HCT116 (cell line): ENCODE measurements around the gene GPR176. TPM values are rescaled to one million over a fixed set of nuclear protein-coding genes. Genes with fewer than 3 reads are reported as not detected.

Experiments used
- ATAC-seq: fragments of 200-7000 bp; cut with Tn5 transposase; 2 replicates; pipeline ENCODE4 v1.9.1; 2020; ENCODE audit warnings: mild to moderate bottlenecking, moderate library complexity
- BruUV-seq: library from RNA; stranded (reverse); fragments of 400-500 nt; replicated peaks from 2 replicates; lab custom pipeline; 2021; lab: Mats Ljungman, UMichigan
- CTCF ChIA-PET: fragments of 300-600 bp; sonication (Branson Sonifier 250); formaldehyde crosslinking; loops from one replicate; lab custom pipeline; 2021; ENCODE audit warnings: antibody characterized with exemption; lab: Charles Lee
- POLR2A ChIA-PET: fragments of 300-600, 350-600 bp; sonication (Branson Sonifier 250); formaldehyde crosslinking; loops from one replicate; lab custom pipeline; 2021; ENCODE audit warnings: antibody characterized with exemption; lab: Charles Lee
- RAD21 ChIA-PET, 2 experiments: fragments of 300-600 bp; sonication (Branson Sonifier 250); formaldehyde crosslinking; loops; one replicate each; lab custom pipeline; 2023; ENCODE audit warnings: low total read pairs in 2 of 2; ENCODE audit not compliant: uncharacterized antibody in 2 of 2, unreplicated experiment in 2 of 2, low non-redundant PET in 1 of 2; lab: Charles Lee
- DNase-seq: peaks from one replicate; pipeline ENCODE4 v3.0.0-alpha.2; 2010; ENCODE audit warnings: low read depth, low spot score
- H2AFZ ChIP-seq: fragments of 200-600 bp; shearing (Covaris generic), sonication (generic); 2 replicates; pipeline ENCODE4 v1.6.1; 2017; ENCODE audit warnings: low read depth, mixed run types, mixed read lengths, antibody characterized with exemption, low read length; ENCODE audit not compliant: poor library complexity, severe bottlenecking
- H3K27ac ChIP-seq: 2 replicates; pipeline ENCODE4 v1.5.1; 2012; ENCODE audit warnings: low read depth, low read length
- H3K27me3 ChIP-seq: fragments of 200-600 bp; sonication (generic); 2 replicates; pipeline ENCODE4 v1.6.1; 2016; ENCODE audit warnings: mixed run types, low read length, mixed read lengths; ENCODE audit not compliant: insufficient read depth
- H3K36me3 ChIP-seq, 2 experiments: fragments of 200-500 bp in 1 of 2; fragments of 200-600 bp in 1 of 2; sonication (Bioruptor generic) in 1 of 2; sonication (generic) in 1 of 2; 2 replicates each; pipeline versions ENCODE4 v1.5.1 to v1.6.1; 2014 to 2016; ENCODE audit warnings: low read length in 2 of 2, inconsistent platforms in 1 of 2, mixed read lengths in 1 of 2, mixed run types in 1 of 2; ENCODE audit not compliant: insufficient read depth in 2 of 2, control insufficient read depth in 1 of 2
- H3K4me1 ChIP-seq, 2 experiments: fragments of 200-600 bp in 1 of 2; sonication (generic) in 1 of 2; 2 replicates each; pipeline versions ENCODE4 v1.5.1 to v1.6.1; 2012 to 2017; ENCODE audit warnings: low read length in 2 of 2, inconsistent platforms in 1 of 2, mild to moderate bottlenecking in 1 of 2, mixed read lengths in 1 of 2, mixed run types in 1 of 2, moderate library complexity in 1 of 2; ENCODE audit not compliant: insufficient read depth in 2 of 2, control insufficient read depth in 1 of 2
- H3K4me2 ChIP-seq: fragments of 200-600 bp; sonication (generic); 2 replicates; pipeline ENCODE4 v1.6.1; 2017; ENCODE audit warnings: mixed run types, low read length, mixed read lengths
- H3K4me3 ChIP-seq, 2 experiments: fragments of 200-600 bp in 1 of 2; sonication (generic) in 1 of 2; replicated peaks in 1 of 2; 2 replicates each; pipeline ENCODE4 v1.5.1; 2011 to 2016; ENCODE audit warnings: low read length in 2 of 2, control low read depth in 1 of 2, low read depth in 1 of 2, mild to moderate bottlenecking in 1 of 2, mixed read lengths in 1 of 2, mixed run types in 1 of 2
- H3K79me2 ChIP-seq: fragments of 200-600 bp; sonication (generic); 2 replicates; pipeline ENCODE4 v1.6.1; 2017; ENCODE audit warnings: mild to moderate bottlenecking, mixed run types, low read length, moderate library complexity, mixed read lengths; ENCODE audit not compliant: insufficient read depth
- H3K9ac ChIP-seq: fragments of 200-600 bp; sonication (generic); 2 replicates; pipeline ENCODE4 v1.6.1; 2016; ENCODE audit warnings: low read length, mixed read lengths
- H3K9me2 ChIP-seq: fragments of 200-600 bp; sonication (generic), shearing (Covaris generic); 2 replicates; pipeline ENCODE4 v1.6.1; 2017; ENCODE audit warnings: mixed run types, mild to moderate bottlenecking, moderate library complexity; ENCODE audit not compliant: insufficient read depth
- H3K9me3 ChIP-seq, 2 experiments: fragments of 200-500 bp in 1 of 2; fragments of 200-600 bp in 1 of 2; sonication (Bioruptor generic) in 1 of 2; sonication (generic) in 1 of 2; 2 replicates each; pipeline ENCODE4 v1.6.1; 2014 to 2017; ENCODE audit warnings: low read length in 2 of 2, mixed read lengths in 2 of 2, inconsistent platforms in 1 of 2, low read depth in 1 of 2, mild to moderate bottlenecking in 1 of 2, mixed run types in 1 of 2, moderate library complexity in 1 of 2; ENCODE audit not compliant: control insufficient read depth in 1 of 2, insufficient read depth in 1 of 2
- H4K20me1 ChIP-seq: fragments of 200-600 bp; sonication (generic), shearing (Covaris generic); 2 replicates; pipeline ENCODE4 v1.6.1; 2017; ENCODE audit warnings: mixed run types, mild to moderate bottlenecking, moderate library complexity; ENCODE audit not compliant: insufficient read depth
- EGR1 ChIP-seq: IDR thresholded peaks from 2 replicates; pipeline ENCODE4 v1.6.1; 2012; ENCODE audit warnings: low read depth
- EZH2 ChIP-seq: fragments of 200-600 bp; sonication (generic); IDR thresholded peaks from 2 replicates; pipeline ENCODE4 v1.6.1; 2017; ENCODE audit warnings: antibody characterized with exemption, mixed run types
- EZH2phosphoT487 ChIP-seq: fragments of 200-600 bp; IDR thresholded peaks from 2 replicates; pipeline ENCODE4 v1.6.1; 2018; ENCODE audit warnings: antibody characterized with exemption, borderline replicate concordance
- FOSL1 ChIP-seq: IDR thresholded peaks from 2 replicates; pipeline ENCODE4 v1.6.1; 2012; ENCODE audit warnings: low read depth
- MAX ChIP-seq: IDR thresholded peaks from 2 replicates; pipeline ENCODE4 v1.6.1; 2012
- POLR2A ChIP-seq: IDR thresholded peaks from 2 replicates; pipeline ENCODE4 v1.7.0; 2011; ENCODE audit warnings: borderline replicate concordance; ENCODE audit not compliant: insufficient read depth, insufficient read length; ENCODE audit errors: extremely low read depth
- POLR2AphosphoS5 ChIP-seq: IDR thresholded peaks from 2 replicates; pipeline ENCODE4 v1.6.1; 2011; ENCODE audit warnings: mild to moderate bottlenecking, low read depth, low read length, moderate library complexity
- RAD21 ChIP-seq: IDR thresholded peaks from 2 replicates; pipeline ENCODE4 v1.6.1; 2012; ENCODE audit warnings: low read depth, mild to moderate bottlenecking
- REST ChIP-seq: IDR thresholded peaks from 2 replicates; pipeline ENCODE4 v1.6.1; 2012; ENCODE audit warnings: low read depth
- SP1 ChIP-seq: IDR thresholded peaks from 2 replicates; pipeline ENCODE4 v1.6.1; 2012; ENCODE audit warnings: low read depth
- YY1 ChIP-seq: IDR thresholded peaks from 2 replicates; pipeline ENCODE4 v1.6.1; 2011; ENCODE audit warnings: low read length, low read depth, moderate library complexity, mild to moderate bottlenecking; ENCODE audit not compliant: insufficient replicate concordance; ENCODE audit errors: extremely low read depth
- ZBTB33 ChIP-seq: IDR thresholded peaks from 2 replicates; pipeline ENCODE4 v1.6.1; 2011; ENCODE audit warnings: mild to moderate bottlenecking, low read length, moderate library complexity; ENCODE audit not compliant: insufficient replicate concordance; ENCODE audit errors: extremely low read depth
- intact Hi-C: fragments of 100-400 bp; cut with micrococcal nuclease; formaldehyde crosslinking; loops from 2 replicates; pipeline ENCODE4 v1.10.0; 2022
- total RNA-seq: library from RNA; stranded (reverse); gene quantifications from one replicate; pipeline ENCODE4 v1.2.1, GENCODE V29; 2021; ENCODE audit not compliant: unreplicated experiment

Gene GPR176
- total RNA-seq, 1 experiment from 2014 or later: 1.7 TPM

GRCh38 chr15:39781967-39782302 is 138.1 kb downstream of the GPR176 start (continued):
- no peak for TF ChIP-seq EZH2phosphoT487
- TF ChIP-seq FOSL1: no peak
- no peak for TF ChIP-seq RAD21

DNA sequence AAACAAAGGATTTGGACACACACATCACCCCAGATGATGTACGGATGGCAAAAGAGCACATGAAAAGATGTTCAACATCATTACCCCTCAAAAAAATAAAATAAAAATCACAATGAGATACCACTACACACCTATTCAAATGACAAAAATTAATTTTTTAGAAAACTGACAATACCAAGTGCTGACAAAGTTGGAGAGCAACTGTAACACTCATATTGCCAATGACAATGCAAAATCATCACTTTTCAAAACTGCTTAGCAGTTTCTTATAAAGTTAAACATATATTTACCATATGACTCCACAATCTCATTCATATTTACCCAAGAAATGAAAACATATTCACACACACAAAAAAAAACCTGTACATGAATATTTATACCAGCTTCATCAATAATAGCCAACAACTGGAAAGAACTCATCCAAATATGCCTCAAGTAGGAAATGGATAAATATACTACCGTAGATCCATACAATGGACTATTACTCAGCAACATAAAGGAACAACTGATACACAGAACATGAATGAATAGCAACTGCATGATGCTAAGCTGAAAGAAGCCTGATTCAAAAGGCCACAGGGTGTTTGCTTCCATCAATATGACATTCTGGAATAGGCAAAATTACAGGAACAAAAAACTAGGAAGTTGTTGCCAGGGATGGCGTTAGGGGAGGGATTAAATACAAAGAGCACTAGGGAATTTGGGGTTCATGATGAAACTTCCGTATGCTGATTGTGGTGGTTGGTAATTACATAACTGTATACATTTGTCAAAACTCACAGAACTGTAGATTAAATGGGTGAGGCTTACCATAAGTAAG is 138.7 kb downstream of the GPR176 start:
- Histone ChIP-seq H3K4me3 (peak overlapping the region in 1 of 2 experiments; percentile 75; a peak in 2 of 4 replicates), H3K4me2 (peak overlapping the region; percentile 79), H3K9me2 (no peaks in the 10 kb centered on the region), H3K36me3 (peaks cover 0 to 3% of the 10 kb centered on the region in 2 experiments; a peak in 1 of 4 replicates), H3K9me3 (no peaks in the 10 kb centered on the region), H3K27ac (peak overlapping the region; percentile 46; the same call in 1 of the 2 replicates), H3K27me3 (no peaks in the 10 kb centered on the region), H3K9ac (no peak overlapping the region), H4K20me1 (no peaks in the 10 kb centered on the region), H3K79me2 (peaks cover 11% of the 10 kb centered on the region), H3K4me1 (peaks cover 17 to 22% of the 10 kb centered on the region in 2 experiments), H2AFZ (peak overlapping the region; percentile 96)
- ChIA-PET CTCF (interaction anchor here (1.1 to 1.4 kb wide), 2 partner anchors 24 to 328 kb away, joined by 3 to 5 read pairs; partner anchors contain the start of gene BMF), POLR2A (no interaction called here), RAD21 (no interaction called here)
- DNase-seq: no peak
- ATAC-seq: no peak
- TF ChIP-seq SP1 (no peak), EZH2 (no peak), YY1 (no peak), MAX (no peak), REST (no peak), POLR2AphosphoS5 (no peak), ZBTB33 (no peak), EZH2phosphoT487 (no peak), RAD21 (no peak), EGR1 (no peak), POLR2A (no peak)
- BruUV-seq: no TSS peak
- intact Hi-C loops: loop anchor here (10.0 kb wide), 1 partner anchor 493 kb away; no protein-coding TSS in a partner anchor
